Measurements from ENCODE around the gene KYAT1.
A peak's percentile ranks its signal among the peaks of the same experiment; 100 is the strongest.

Gene KYAT1

DNA sequence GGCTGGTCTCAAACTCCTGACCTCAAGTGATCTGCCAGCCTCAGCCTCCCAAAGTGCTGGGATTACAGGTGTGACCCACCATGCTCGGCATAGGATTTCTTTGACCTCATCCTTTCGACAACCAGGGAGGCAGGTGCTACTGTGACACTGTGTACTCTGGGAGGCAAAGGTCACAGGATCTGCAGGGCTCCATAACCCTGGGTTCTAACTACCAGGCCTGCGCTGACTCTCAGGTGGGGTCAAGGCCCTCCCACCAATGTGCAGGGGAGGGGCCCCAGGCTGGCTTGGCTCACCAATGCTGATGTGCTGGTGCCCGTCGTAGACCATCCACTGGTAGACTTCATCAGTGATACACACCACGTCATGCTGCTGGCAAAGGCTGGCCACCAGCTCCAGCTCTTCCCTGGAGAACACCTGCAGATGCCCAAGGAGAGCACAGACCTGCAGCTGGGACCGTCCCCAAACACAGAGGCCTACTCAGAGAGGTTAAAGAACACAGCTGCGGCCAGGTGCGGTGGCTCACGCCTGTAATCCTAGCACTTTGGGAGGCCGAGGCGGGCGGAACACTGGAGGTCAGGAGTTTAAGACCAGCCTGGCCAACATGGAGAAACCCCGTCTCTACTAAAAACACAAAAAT is 45.1 kb downstream of the KYAT1 start:
- DNase-seq: no peak

DNA sequence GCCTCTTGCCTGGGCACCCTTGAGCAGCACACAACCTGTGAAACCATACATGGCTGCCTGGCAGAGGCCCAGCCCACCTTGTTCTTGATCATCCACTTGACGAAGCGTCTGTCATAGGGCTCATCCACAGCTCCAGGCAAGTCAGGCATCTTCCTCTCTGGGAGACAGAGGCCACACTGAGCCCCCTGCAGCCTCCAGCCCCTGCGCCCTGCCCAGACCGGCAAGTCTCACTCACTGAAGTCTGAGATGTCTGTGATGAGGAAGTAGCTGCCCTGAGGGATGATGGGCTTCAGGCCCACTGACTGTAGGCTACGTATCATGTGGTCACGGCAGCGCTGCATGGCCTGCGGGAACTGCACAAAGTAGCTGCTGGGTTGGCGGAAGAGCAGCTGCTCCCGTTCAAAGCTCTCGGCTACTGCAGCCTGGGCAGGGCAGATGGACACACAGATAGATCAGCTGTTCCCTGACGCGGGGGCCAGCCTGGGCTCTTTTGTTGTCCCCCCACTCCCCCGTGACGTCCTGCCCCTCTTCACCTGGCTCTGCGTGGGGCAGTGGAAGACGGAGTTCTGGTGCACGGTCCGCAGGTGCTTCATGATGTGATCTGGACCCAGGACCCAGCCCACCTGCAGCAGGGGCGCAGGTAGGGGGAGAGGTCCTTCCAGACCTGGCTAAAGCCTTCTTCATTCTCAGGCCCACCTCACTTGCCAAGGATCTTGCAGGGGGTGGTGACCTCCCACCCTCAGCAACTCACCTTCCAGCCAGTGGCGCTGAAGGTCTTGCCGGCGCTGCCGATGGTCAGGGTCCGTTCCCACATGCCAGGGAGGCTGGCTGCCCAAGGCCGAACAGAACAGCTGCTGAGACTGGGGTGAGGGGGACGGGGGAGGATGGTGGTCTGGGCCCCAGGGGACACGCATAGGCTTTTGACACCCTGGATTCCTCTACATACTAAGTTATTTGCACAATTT is 46.2 kb downstream of the KYAT1 start:
- DNase-seq: no peak

DNA sequence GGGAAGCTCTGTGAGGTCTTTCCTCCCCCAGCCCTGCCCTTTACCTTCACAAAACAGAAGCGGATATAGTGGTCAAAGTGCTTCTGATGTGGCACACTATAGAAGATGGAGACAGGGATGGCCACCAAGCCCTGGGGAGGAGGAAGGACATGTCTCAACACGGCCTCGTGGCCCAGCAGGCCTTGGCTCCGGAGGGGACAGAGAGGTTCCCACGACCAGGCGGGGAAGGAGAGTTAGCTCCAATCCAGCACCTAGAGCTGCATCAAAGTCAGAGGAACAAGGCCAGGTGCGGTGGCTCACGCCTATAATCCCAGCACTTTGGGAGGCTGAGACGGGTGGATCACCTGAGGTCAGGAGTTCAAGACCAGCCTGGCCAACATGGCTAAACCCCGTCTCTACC is 48.1 kb downstream of the KYAT1 start:
- no peak for DNase-seq

DNA sequence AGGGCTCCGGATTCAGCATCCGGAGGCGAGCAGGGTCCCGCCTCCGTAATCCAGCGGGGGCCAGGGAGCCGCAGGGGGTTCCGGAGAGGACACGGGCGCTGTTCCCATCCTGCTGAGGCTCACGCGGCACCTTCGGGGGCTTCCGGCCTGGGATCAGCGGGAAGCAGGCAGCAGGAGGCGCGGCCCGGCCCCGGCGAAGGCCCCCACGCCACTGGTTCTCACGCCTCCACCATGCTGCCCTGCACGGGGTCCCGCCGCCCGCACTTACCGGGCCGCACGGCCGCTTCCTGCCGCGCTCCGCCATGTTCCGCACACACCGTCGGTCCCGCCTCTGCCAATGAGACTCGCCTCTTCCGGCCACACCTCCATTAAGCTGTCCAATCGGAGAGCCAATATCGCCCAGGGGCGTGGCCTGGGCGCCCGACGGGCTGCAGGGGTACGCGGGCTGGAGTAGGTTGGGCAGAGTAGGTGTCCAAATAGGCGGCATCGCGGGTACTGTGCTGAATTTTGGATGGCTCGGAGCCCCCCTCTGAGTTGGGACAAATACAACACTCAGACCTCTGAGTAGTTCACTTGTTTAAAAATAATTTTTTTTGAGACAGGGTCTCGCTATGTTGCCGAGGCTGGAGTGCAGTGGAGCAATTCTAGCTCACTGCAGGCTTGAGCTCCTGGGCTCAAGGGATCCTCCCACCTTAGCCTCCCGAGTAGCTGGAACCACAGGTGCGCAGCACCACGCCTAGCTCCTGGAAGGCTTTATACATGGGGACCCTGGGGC is 52.1 kb downstream of the KYAT1 start, which contains the start of gene SPOUT1:
Gene SPOUT1 (minus strand): TSS at position 318 of the 775 bp plus-strand sequence. CDS start 14 bp downstream, at position 304.
- peak; percentile 95 to 97 (median 96) for DNase-seq

- DNase-seq: no peak
Observed at GRCh38 chr9:128828719-128829452, 52.9 kb downstream of the KYAT1 start.

DNA sequence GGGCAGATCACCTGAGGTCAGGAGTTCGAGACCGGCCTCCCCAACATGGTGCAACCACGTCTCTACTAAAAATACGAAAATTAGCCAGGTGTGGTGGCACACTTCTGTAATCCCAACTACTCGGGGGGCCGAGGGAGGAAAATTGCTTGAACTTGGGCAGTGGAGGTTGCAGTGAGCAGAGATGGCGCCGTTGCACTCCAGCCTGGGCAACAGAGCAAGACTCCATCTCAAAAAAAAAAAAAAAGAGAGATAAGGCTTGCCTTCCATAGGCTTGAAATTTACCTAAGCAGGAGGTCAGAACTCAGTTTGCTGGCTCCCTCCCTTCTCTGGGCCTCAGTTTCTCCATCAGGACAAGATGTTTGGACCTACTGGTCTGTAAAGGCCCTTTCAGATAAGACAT is 53.5 kb downstream of the KYAT1 start:
- no peak for DNase-seq

DNA sequence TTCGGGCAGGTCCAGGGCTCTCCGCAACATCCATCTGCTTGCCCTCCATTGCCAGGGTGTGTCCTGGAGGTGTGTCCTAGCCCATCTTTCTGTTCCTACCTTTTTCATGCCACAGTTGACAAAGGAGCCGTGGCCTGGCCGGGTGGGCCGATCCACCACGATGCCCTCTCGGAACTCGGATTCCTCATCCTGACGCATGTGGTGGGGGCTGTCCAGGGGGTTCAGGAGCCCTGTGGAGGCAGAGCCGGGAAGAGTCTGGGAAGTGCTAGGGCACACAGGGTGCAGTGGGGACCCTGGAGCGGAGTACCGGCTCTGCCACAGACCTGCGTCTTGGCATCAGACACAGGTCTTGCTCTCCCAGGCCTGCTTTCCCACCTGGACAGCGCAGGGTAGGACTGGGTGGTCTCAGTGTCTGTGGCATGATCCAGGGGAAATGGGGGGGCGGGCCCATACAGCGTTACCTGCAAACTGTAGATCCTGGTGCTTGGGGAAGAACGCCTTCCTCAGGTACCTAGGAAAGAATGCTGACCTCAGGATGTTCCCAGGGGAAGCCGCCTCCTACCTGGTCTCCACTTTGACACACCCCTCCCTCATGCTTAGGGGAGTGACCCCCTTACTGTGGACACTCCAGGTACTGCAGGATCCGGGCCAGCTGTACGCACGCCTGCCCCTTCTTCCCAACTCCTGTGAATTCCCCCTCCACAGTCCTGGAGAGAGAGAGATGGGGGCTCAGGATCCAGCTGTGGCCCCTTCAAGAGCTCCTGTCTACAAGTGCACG is 55.6 kb downstream of the KYAT1 start:
- DNase-seq: no peak

DNA sequence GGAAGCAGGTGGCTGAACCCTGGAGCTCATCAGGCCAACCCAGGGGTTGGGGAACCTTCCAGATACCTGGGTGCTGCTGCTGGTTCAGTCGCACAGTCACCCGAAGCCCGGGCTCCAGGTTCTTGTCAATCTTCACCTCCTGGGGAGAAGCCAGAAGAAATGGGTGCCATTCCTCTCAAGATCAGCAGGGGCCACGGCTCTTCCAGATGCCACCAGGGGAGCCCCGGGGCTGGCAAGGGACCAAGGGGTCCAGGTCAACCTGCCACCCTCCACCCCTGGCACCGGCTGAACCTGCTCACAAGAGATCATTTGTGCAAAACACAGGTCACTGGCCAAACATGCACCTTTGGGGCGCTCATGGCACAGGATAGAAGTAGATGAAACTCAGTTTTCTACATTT is 56.8 kb downstream of the KYAT1 start:
- DNase-seq: no peak

GRCh38 chr9:128823903-128824406 is 57.8 kb downstream of the KYAT1 start:
- no peak for DNase-seq

- no peak for DNase-seq
Observed at GRCh38 chr9:128823362-128823902, 58.3 kb downstream of the KYAT1 start.

DNA sequence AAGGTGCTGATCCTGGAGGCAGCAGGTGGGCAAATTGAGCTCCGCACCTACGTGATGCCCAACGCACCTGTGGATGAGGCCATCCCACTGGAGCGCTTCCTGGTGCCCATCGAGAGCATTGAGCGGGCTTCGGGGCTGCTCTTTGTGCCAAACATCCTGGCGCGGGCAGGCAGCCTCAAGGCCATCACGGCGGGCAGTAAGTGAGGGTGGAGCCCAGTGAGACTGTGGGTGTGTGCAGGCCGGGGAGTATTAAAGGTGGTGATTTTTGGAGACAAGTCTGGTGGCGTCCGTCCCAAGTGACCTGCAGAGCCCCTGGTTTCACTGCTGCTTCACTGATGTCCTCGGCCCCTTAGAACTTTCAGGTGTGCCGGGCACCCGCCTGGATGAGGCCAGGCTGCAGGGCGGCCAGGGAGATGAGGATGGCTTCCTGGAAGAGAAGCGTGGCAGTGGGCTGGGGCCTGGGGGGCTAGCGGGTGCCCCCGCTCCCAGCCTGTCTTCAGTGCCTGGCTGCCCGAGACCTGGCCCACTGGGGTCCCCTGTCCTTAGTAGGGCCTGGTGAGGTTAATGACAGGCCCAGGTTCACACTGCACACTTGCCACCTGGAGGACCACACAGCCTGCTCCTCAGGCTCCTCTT is 59.2 kb downstream of the KYAT1 start:
- DNase-seq: no peak

DNA sequence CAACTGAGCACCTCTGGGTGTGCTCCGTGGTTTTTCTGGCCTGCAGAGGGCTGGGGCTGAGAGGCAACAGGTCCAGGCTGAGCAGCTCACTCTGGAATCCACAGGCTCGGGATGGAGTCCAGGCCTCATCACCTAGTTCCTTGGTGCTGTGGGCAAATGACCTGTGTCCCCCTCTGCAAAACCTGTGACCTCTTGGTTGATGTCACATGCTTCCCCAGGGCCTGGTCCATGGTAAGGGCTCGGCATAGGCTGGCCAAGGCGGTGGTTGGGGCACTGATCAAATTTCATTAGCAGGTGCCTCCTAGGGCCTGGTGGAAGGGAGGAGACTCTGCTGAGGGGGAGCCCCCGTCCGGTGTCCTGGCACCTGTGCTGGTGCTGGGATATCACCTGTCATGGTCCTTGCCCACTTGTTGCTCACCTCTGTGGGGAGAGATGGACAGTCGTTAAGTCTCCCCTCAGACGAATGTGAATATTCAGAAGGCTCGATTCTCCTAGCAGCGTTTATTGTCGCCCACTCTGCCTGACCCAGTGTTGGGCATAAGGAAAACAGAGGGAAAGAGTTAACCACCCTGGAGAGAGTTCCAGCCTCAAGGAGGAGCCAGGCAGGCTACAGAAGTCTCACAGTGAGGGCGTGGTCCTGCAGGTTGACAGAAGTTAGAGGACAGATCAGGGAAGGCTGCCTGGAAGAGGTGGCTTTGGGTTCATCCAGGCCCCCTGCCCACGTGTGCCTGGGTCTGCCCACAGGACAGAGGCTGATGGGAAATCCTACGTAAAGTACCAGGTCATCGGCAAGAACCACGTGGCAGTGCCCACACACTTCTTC is 60.0 kb downstream of the KYAT1 start:
- no peak for DNase-seq

DNA sequence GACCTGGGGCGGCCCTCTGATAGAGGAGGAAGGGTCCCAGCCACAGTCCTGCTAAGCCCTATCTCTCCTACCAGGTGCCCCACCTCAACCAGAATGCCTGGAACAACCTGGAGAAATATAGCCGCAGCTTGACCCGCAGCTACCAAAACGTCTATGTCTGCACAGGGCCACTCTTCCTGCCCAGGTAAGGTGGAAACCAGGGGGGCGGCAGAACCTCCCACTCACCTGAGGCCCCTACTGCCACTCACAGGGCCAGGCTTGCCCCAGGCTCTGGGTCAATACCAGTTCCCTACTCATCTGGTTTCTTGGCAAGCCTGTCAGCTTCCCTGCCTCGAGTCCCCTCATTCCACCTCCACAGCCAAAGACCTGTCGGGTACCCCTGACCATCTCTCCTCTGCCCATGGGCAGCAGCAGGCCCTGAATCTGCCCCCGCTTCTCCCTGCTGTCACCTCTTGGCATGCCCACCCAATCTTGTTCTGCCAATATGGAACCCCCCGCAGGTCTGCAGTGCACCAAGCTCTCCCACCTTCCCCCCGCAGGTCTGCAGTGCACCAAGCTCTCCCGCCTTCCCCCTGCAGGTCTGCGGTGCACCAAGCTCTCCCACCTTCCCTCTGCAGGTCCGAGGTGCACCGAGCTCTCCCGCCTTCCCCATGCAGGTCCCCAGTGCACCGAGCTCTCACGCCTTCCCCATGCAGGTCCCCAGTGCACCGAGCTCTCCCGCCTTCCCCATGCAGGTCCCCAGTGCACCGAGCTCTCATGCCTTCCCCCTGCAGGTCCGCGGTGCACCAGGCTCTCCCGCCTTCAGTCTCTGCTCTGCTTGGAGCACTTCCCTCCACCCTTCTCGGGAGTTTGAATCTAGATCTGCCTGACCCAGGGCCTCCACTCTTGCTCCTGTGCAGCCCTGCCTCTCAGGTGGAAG is 60.8 kb downstream of the KYAT1 start:
- DNase-seq: no peak

- DNase-seq: no peak
Observed at GRCh38 chr9:128819716-128820664, 61.8 kb downstream of the KYAT1 start.

GRCh38 chr9:128818839-128819715 is 62.7 kb downstream of the KYAT1 start:
- peak; percentile 20 to 76 (median 54) for DNase-seq
